Amniotic epithelial cell (primary cell): ENCODE results near the gene STK24.
"Not testable (repeated sequence)": the region's sequence is repeated elsewhere in the genome, so short reads cannot be mapped to it uniquely, and the experiment has no call there.

Source experiments
- DNase-seq: peaks from one replicate; pipeline ENCODE4 v3.0.0-alpha.2; 2010; ENCODE audit warnings: low read depth

The STK24 gene

DNA sequence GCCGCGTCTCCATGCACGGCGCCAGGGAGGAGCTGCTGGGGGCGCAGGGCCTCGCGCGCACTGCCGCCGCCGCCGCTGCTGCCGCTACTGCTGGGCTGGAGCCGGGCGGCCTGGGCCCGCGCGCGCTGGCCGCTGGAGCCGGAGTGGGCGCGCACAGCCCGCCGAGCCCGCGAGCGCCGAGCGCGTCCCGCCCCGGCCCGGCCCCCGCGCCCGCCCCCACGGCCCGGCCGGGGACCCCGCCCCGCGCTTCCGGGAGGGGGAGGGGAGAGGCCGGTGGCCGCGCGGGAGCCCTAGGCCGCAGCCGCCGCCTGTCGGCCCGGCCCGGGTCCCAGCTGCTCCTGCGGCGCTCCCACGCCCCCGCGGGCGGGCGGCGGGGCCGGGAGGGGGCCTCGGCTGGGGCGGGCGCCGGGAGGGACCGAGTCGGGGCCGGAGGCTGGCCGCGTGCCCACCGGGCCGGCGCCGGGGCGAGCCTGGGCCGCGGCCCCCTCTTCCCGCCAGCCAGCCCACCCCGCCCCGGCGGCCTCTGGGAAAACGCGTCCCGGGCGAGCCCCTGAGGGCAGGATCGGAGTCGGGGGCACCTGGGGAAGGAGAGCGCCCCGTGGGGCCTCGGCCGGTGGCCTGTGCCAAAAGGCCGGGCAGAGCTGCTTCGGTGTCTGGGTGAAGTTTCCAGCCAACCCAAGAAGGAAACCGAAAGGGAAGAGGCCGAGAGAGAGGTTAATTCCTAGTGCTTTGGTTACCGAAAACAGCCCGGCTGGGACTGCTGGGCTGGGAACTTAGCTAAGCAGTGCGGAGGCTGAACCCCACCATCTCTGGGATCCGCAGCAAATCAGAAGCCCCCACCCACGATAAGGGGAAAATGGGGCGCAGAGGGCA is at the start of gene STK24:
TSS of gene STK24 (minus strand) at position 145 of the 873 bp plus-strand sequence. CDS start 321 bp downstream, outside the sequence.
- DNase-seq: peak; percentile 72

DNA sequence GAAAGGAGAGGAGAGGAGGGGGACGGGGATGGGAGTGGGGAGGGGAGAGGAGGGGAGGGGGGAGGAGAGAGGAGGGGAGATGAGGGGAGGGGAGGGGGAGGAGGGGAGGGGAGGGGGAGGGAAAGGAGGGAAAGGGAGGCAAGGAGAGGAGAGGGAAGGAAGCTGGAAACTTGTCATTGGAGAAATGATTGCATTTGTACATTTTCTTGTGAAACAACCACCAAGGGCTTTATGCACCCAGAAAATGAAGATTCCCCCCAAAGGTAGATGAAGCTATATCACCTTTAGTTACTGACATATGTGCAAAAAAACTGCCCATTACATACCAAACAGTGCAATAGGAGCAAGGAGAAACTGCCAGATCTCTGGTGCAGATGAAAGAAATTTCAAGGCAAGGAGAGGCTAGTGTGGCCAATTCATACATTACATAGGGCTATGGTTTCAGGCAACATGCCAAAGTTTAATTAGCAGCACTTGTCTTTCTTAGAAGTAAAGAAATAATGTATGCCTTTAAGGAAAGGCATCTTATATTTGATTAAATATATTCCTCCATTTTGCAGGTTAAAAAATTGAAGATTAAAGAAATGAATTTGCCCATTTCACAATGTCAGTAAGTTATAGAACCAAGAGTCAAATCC is 49.5 kb upstream of the STK24 start:
- DNase-seq: no peak

DNA sequence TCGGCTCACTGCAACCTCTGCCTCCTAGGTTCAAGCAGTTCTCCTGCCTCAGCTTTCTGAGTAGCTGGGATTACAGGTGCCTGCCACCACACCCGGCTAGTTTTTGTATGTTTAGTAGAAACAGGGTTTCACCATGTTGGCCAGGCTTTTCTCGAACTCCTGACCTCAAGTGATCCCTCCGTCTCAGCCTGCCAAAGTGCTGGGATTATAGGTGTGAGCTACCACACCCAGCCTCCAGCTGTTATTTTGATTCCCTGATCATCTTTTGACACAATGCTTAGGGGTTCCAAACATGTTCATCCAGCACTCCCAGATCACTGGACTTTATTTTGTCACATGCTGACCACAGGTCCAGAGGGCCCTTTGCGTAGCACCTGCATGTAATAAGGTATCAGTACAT is 47.7 kb upstream of the STK24 start:
- DNase-seq: not testable (repeated sequence)

DNA sequence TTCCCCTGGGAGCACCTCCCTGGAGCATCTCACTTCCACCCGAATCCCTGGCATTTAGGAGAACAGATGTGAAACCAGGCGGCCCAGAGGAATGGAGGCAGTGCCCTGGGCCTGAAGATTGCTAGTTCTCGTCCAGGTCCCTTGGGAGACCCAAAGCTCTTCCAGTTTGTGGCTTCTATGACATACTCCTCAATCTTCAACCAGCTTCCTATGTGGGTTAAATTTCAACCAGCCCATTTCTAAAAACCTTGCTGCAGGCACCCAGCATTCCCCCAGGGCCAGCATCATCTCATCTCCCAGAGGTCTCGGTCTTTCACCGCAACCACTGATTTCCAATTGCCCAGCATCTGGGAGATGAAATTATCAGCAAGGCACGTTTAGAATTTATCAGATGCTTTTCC is 46.0 kb upstream of the STK24 start:
- no peak for DNase-seq

DNA sequence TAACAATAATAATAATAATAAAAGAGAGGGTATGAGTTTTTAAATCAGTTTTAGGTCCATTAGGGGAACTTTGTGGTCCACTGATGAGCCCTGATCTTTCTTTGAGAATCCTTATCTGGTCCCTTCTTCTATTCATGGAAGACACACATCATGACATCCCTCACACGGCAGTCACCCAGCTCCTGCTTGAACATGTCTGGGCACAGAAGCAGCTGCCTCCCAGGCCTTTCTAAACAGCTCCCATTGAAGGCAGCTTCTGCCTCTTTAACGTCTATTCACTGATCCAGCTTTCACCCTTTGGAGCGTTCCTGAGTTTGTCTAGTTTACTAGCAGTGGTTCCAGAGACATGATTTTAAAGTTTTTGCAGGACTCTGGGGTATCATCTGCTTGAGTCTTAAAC is 42.6 kb upstream of the STK24 start:
- no peak for DNase-seq

DNA sequence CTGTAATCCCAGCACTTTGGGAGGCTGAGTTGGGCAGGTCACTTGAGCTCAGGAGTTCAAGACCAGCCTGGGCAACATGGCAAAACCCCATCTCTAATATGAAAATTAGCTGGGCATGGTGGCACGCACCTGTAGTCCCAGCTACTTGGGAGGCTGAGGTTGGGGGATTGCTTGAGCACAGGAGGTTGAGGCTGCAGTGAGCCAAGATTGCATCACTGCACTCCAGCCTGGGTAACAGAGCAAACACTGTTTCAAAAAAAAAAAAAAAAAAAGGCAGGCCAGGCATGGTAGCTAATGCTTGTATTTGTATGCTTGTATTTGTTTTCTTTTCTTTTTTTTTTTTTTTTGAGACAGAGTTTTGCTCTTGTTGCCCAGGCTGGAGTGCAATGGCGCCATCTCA is 38.7 kb upstream of the STK24 start:
- not testable (repeated sequence) for DNase-seq

DNA sequence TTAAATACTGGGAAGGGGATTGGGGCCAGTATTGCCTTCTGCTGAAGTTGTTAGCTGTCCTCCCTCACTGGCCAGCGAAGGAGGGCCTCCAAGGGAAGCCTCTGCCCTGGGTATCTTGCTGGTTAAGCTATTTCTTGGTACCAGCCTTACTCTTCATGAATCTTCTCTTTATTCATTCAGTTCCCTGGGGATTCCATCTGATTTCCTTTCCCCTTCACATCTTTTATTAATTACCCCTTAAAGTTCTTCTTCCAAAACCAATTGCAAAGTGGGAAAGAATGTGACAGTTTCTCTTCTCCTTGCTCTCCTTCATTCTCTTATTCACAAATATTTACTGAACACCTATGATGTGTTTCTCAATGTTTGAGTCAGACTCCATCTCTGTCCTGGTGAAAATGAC is 36.7 kb upstream of the STK24 start:
- no peak for DNase-seq

DNA sequence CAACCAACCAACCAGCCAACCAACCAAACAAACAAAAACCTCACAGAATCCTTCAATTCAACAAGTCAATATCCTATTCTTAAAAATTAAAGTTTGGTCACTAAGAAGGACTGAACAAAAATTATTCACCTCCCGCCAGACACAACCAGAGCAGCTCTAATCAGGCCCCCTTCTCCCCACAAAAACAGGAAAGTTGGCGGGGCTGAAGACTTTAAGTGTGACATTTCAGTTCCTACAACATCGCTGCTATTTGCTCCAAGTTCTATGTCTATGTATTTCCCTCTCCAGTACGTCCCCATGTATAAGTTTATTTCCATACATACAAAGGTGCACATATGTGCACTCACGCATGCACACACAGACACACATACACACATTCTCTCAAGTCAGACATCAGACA is 32.8 kb upstream of the STK24 start:
- no peak for DNase-seq

DNA sequence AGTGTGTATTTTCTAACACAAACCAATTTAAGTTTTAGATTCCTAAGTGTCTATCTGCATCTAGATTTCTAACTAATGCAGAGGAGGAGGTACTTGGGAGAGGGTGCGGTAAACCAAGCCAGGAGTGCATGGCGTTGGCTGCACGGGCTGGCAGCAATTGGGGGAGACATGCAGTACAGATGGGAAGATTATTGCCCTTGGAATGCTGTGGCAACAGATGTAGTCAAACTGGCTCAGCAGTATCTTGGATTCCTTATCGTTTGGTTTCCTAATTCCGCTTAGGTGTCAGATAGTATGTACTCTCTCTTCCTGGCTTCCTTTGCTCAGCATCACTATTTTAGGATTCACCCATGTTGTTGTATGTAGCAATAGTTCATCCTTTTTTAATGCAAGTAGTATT is 29.4 kb upstream of the STK24 start:
- peak; percentile 40 for DNase-seq

DNA sequence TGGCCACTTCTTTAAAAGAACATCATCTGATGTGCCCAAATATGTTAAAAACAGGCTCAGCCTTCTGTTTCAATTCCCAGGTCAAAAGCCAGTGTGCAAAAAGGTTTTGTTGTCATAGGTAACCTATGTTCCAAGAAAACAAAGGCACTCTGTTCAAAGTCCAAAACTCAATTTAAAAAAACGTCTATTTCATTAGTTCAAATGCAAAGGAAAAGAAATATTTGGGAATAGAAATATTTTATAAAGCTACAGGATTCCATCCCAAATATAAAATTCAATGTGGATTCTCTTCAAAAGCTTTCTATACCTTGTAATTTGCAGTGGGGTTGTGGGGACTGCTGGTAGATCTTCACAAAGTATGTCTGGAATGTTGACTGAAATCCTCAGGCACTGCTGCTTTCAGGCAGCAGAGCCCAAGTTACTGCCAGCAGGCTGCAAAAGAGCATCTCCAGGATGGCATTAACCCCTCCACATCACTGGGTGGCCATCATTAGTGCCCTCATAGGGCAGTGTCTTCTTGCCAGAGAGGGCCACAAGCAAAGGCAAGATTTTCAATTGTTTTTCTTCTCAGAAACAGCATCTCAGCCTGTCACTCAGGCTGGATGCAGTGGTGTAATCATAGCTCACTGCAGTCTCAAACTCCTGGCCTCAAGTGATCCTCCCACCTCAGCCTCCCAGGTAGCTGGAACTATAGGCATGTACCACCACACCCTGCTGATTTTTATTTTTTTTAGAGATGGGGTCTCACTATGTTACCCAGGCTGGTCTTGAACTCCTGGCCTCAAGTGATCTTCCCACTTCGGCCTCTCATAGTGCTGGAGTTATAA is 22.8 kb upstream of the STK24 start:
- no peak for DNase-seq

DNA sequence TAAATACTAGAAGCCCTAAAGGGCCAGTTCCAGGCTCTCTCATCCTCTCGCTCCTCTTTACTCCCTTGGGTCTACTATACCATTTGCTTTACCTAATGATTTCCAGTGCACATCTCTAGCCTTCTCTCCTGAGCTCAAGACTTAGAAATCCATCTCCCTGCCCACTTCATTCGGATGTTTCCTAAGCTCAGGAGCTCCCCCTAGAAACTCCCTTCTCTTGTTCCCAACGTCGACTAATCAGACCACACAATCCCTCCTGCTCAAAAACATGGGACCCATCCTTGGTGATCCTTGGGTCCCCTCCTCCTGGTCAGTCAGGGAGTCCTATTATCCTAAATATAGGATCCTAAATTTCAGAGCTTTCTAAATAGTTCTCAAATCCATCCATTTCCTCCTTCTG is 21.1 kb upstream of the STK24 start:
- peak; percentile 28 for DNase-seq

DNA sequence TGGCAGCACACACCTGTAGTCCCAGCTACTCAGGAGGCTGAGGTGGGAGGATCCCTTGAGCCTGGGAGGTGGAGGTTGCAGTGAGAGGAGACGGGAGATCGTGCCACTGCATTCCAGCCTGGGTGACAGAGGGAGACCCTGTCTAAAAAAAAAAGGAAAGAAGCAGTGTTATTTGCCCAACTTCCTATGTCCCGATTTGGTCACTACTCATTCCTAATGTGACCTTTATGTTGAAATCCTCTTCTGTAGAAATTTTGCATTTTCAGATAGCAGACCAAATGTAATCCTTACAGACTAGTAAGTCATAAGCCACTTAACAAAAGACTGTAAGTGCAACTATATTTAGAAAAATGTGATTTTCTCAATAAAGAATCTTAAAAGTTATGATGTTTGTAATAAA is 18.2 kb upstream of the STK24 start:
- DNase-seq: no peak

DNA sequence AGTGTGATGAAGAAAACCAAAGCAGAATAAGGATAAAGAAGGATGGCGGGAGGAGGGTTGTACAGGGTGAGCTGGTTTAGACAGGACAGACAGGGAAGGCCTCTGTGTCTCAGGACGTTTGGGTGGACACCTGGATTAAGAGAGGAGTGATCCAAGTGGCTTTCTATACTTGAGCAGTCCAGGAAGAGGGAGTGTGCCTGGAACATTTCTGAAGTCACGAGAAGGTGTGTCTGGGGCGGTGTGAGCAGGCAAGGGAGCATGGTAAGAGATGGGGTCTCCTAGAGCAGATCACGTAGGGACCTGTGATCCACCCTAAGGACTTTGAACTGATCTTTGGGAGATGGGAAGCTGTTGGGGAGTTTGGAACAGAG is 15.4 kb upstream of the STK24 start:
- DNase-seq: no peak

DNA sequence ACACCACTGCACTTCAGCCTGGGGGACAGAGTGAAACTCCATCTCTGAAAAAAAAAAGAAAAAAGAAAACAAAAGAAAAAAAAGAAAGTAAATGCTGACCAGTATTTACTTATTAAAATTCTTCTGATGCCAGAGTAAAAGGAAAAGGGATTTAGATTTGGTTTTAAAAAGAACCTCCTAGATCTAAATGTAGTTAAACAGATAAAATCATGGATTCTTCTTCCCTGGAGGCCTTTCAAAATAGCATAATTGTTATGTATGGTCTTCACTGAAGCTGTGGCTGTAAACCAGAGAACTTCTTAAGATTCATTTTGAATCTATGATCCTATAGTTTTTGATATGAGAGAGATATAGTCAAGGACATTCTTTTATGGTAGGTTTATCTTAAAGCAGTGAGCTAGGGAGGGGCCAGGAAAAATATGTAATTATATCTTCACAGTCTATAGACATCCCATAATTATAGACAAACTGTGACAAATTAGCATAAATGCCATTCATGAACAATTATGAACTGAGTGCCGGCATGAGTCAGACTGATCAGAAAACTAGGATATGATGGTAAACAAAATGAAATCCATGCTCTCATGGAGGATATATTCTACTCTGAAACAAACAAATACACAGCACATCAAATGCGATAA is 14.9 kb upstream of the STK24 start:
- no peak for DNase-seq

DNA sequence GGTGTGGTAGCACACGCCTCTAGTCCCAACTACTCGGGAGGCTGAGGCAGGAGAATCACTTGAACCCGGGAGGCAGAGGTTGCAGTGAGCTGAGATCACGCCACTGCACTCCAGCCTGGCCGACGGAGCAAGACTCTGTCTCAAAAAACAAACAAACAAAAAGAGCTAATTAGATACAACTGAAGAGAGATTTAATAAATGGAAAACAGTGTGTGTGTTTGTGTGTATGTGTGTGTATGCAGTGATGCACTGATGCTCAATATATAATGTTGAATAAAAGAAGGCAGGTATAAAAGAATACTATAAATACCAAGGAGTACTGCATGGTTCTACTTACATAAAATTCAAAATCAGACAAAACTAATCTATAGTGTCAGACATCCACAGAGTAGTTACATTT is 13.6 kb upstream of the STK24 start:
- DNase-seq: not testable (repeated sequence)

DNA sequence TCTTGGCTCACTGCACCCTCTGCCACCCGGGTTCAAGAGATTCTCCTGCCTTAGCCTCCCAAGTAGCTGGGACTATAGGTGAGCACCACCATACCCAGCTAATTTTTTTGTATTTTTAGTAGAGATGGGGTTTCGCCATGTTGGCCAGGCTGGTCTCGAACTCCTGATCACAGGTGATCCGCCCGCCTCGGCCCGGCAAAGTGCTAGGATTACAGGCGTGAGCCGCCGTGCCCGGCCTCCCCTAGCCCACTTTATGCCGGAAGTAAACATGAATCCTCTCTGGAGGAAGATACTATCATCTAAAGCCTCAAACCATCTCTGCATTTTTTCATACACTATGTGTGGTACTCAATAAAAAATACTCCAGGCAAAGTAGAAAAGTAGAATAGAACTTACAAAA is 12.6 kb upstream of the STK24 start:
- not testable (repeated sequence) for DNase-seq

DNA sequence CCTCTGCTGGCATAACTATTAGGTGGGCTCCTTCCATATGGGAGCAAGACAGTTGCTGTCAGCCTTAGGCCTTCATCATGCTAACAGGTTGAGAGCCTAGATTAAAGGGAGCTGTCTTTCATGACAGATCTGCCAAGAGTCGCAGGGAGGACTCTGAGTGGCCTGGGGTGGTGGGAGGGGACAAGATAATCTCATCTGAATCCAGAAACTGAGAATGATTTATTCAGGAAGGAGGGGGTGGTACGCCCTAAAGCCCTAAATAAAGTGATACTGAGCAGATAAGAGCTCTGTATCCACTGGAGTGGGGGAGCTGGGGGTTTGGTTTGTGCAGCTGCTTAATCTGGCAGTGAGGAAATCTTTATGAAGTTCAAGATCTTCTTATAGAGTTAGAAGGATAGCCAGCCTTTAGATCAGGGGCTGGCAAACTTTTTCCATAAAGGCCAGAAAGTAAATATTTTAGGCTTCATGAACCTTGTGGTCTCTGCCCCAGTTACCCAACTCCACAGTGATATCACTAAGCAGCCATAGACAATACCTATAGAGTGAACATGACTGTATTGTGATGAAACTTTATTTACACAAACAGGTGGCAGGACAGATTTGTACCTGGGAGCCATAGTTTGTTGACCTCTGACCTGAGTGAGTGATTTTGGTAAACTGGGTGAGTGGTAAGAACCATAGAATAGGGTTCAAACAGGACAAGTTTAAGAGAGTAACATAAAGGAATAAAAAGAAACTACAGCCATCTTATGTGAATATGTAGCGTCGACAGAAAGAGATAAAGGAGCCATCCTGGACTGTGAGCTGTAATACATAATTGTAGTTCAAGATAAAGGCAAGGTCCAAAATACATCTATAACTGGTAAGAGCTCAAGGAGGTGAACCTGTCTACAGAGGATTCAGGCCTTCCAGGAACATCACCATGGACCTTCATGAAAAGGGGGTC is 9.8 kb upstream of the STK24 start:
- peak; percentile 45 for DNase-seq

DNA sequence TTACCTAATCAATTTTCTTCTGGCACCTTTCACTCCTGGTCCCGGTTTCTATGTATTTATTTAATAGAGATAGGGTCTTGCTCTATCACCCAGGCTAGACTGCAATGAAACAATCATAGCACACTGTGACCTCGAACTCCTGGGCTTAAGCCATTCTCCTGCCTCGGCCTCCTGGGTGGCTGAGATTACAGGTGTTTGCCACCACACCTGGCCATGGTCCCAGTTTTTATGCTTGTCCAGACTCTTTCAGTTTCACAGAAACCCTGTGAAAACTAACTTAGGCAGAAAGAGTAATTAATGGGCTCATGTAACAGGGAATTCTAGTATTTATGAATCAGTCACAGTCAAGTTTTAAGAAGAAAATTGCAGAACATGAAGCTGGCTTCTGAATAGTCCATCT is 9.0 kb upstream of the STK24 start:
- DNase-seq: no peak

DNA sequence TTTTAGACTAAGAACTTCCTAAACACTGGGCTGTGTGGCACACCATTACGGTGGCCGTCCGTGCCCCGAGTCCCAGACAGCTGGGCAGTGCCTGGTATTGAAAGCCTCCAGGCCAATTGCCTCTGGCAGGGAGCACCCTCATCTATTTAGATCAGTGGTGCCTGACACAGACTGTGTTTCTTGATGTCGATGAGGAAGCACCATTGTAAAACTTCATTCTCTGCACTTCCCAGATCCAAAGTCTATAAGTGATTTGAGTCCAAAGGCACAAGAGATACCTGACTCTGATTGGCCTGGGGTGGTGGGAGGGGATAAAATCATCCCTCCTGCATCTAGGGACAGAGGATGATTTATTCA is 8.5 kb upstream of the STK24 start:
- no peak for DNase-seq

DNA sequence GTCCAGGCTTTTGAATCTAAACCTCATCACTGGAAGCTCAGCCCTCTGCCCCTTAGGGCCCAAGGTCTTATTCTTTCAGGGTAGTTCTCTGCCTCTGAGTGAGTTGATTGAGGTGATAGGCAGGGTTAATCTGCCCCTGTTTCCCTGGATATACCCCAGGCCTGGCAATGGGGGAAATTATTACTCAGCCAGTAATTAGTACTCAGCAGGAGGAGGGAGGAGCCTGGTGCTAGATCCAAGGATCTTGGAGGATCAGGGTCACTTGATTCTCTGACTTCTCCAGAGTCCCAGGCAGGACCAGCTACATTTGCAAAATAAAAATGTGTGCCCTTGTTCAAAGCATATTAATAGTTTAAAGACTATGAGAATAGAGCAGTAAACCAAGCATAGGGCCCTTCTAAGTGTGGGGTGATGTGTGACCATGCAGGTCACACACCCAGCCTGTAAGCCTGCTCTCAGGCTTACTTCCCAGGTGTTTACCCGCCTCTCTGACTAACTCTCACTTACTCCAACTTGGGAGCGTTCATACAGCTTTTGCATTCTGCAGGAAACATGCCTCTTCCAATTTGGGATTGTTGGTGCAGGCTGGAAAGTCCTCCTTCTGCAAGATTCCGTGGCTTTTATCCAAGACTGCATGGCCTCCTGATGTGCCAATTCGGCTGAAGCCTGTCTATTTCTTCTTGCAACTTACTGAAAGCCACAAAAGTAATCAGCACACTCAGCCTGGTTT is 7.9 kb upstream of the STK24 start:
- DNase-seq: no peak

DNA sequence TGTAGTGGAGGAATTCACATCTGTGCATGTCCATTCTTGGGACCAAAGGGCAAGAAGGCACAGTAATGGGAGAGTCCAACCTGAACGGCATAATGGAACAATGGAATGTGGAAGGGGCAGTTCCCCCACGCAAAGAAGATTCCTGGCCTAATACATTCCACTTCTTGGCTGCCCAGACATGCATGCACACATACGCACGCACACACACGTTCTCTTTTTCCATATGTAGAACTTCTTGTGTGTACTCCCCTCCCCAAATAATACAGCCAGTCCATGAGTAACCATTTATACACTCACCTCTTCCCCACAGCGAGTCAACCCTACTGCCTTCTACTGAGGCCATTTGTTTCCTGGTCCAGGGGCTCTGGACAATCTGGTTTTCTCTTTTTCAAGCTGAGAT is 6.0 kb upstream of the STK24 start:
- DNase-seq: no peak
